CD14-positive monocyte (primary cell): Measurements from ENCODE around the gene CYP3A5. TPM values are rescaled to one million over a fixed set of nuclear protein-coding genes. Genes with fewer than 3 reads are reported as not detected.

Experiments
- DNase-seq, 3 donors: peaks; one replicate each; pipeline ENCODE4 v3.0.0-alpha.2; 2011 to 2022
- H2AFZ ChIP-seq: 2 replicates; pipeline ENCODE4 v1.6.0; 2012; ENCODE audit warnings: mild to moderate bottlenecking, low read depth, low read length, inconsistent platforms; ENCODE audit not compliant: insufficient read depth, poor library complexity, severe bottlenecking
- H3K27ac ChIP-seq, 2 donors: 1 replicate in 1 of 2; 2 replicates in 1 of 2; pipeline ENCODE4 v1.5.1; 2012 to 2013; ENCODE audit warnings: low read length in 2 of 2, control low read depth in 1 of 2, inconsistent platforms in 1 of 2, low read depth in 1 of 2, mild to moderate bottlenecking in 1 of 2
- H3K27me3 ChIP-seq, 2 donors: one replicate each; pipeline versions ENCODE4 v1.6.0 to v1.6.1; 2011 to 2013; ENCODE audit warnings: low read length in 2 of 2; ENCODE audit not compliant: control insufficient read depth in 2 of 2, insufficient read depth in 2 of 2
- H3K36me3 ChIP-seq, 2 donors: replicated peaks in 1 of 2; 1 replicate in 1 of 2; 2 replicates in 1 of 2; pipeline versions ENCODE4 v1.5.1 to v1.6.1; 2012 to 2013; ENCODE audit warnings: low read length in 2 of 2, control low read depth in 1 of 2, inconsistent platforms in 1 of 2, mild to moderate bottlenecking in 1 of 2; ENCODE audit not compliant: insufficient read depth in 2 of 2, control insufficient read depth in 1 of 2
- H3K4me1 ChIP-seq, 2 donors: 1 replicate in 1 of 2; 2 replicates in 1 of 2; pipeline versions ENCODE4 v1.5.1 to v1.6.1; 2012 to 2013; ENCODE audit warnings: low read length in 2 of 2, control low read depth in 1 of 2, inconsistent platforms in 1 of 2, mild to moderate bottlenecking in 1 of 2, moderate library complexity in 1 of 2; ENCODE audit not compliant: insufficient read depth in 2 of 2, control insufficient read depth in 1 of 2
- H3K4me2 ChIP-seq: replicated peaks from 2 replicates; pipeline ENCODE3; 2012; ENCODE audit warnings: low read length, moderate library complexity, mild to moderate bottlenecking; ENCODE audit not compliant: poor library complexity, severe bottlenecking; ENCODE audit errors: extremely low read depth
- H3K4me3 ChIP-seq, 3 experiments: fragments of 200-600 bp in 1 of 3; sonication (generic) in 1 of 3; replicated peaks in 1 of 3; 1 replicate in 2 of 3; 2 replicates in 1 of 3; pipeline ENCODE4 v1.5.1; 2011 to 2013; ENCODE audit warnings: low read length in 3 of 3, mild to moderate bottlenecking in 3 of 3, control low read depth in 2 of 3, low read depth in 2 of 3, inconsistent platforms in 1 of 3, moderate library complexity in 1 of 3
- H3K79me2 ChIP-seq: 2 replicates; pipeline ENCODE4 v1.6.0; 2012; ENCODE audit warnings: mild to moderate bottlenecking, control low read depth, inconsistent platforms, low read length, moderate library complexity; ENCODE audit not compliant: insufficient read depth
- H3K9ac ChIP-seq: 2 replicates; pipeline ENCODE4 v1.6.0; 2017; ENCODE audit warnings: low read length, mild to moderate bottlenecking; ENCODE audit not compliant: insufficient read depth, poor library complexity, severe bottlenecking
- H3K9me3 ChIP-seq, 2 donors: replicated peaks in 1 of 2; 1 replicate in 1 of 2; 2 replicates in 1 of 2; pipeline versions ENCODE4 v1.5.1 to v1.6.1; 2012 to 2013; ENCODE audit warnings: low read length in 2 of 2, control low read depth in 1 of 2; ENCODE audit not compliant: control insufficient read depth in 1 of 2, insufficient read depth in 1 of 2
- H4K20me1 ChIP-seq: 2 replicates; pipeline ENCODE4 v1.6.0; 2012; ENCODE audit warnings: mild to moderate bottlenecking, low read length, control low read depth, moderate library complexity; ENCODE audit not compliant: insufficient read depth
- H3K27ac Mint-ChIP-seq, 7 donors: one replicate each; pipeline ENCODE4 v1.8.0; 2020; ENCODE audit warnings: mild to moderate bottlenecking in 7 of 7, mixed read lengths in 7 of 7, moderate library complexity in 6 of 7, inconsistent platforms in 2 of 7
- H3K27me3 Mint-ChIP-seq, 3 donors: one replicate each; pipeline ENCODE4 v1.8.0; 2021 to 2022; ENCODE audit warnings: low read depth in 3 of 3, mild to moderate bottlenecking in 3 of 3, mixed read lengths in 3 of 3, moderate library complexity in 3 of 3, inconsistent platforms in 1 of 3
- H3K36me3 Mint-ChIP-seq, 2 donors: one replicate each; pipeline ENCODE4 v1.8.0; 2020; ENCODE audit warnings: mixed read lengths in 2 of 2, inconsistent platforms in 1 of 2, mild to moderate bottlenecking in 1 of 2
- H3K4me1 Mint-ChIP-seq: one replicate; pipeline ENCODE4 v1.8.0; 2020; ENCODE audit warnings: mild to moderate bottlenecking, mixed read lengths
- H3K4me3 Mint-ChIP-seq, 2 donors: one replicate each; pipeline ENCODE4 v1.8.0; 2020; ENCODE audit warnings: mild to moderate bottlenecking in 2 of 2, mixed read lengths in 2 of 2, moderate library complexity in 1 of 2
- H3K9me3 Mint-ChIP-seq, 7 donors: one replicate each; pipeline ENCODE4 v1.8.0; 2020 to 2022; ENCODE audit warnings: mixed read lengths in 7 of 7, mild to moderate bottlenecking in 6 of 7, moderate library complexity in 6 of 7, inconsistent platforms in 2 of 7
- WGBS: methylation state at CpG from one replicate; pipeline ENCODE4 v1.1.5; 2013; ENCODE audit warnings: missing lambda C conversion rate; ENCODE audit not compliant: insufficient coverage; 5-methylcytosine and 5-hydroxymethylcytosine counted together
- intact Hi-C, 2 donors: fragments of 100-400 bp; cut with micrococcal nuclease; formaldehyde crosslinking; loops; one replicate each; pipeline versions ENCODE4 v1.15.0 to v1.15.1; 2023
- polyA plus RNA-seq, 3 donors: library from polyadenylated mRNA; depleted of rRNA in 1 of 3; unstranded in 2 of 3; stranded (reverse) in 1 of 3; fragments of 300-500 nt in 2 of 3; fragments of >200 nt in 1 of 3; fragmentation: Illumina TruSeq in 2 of 3; gene quantifications; 1 replicate in 2 of 3; 2 replicates in 1 of 3; pipeline ENCODE4 v1.2.3, GENCODE V29; 2012 to 2021
- TF ChIP-seq, protein P1 (sequence below): fragments of 200-600 bp; IDR thresholded peaks from one replicate; pipeline ENCODE4 v1.8.0; 2022; ENCODE audit warnings: antibody characterized with exemption, mild to moderate bottlenecking

The CYP3A5 gene
- polyA plus RNA-seq, 3 donors = 0.05 TPM; not detected in 2

DNA sequence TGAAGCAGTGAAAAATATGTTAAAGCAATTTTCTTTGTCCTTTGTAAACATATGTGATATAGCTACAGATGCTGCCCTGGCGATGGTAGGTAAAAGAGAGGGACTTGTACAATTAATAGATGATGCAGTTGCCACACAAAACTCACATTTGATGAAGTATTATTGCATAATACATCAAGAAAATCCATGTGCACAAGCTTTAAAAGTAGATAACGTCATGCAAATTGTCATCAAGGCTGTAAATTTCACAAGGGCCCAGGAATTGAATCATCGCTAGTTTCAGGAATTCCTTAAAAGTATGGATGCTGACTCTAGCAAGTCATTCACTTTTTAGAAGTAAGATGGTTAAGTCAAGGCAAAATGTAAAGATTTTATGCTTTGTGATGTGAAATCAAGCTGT, 10.0 kb downstream of the CYP3A5 start:
- H3K36me3 Mint-ChIP-seq = peaks cover 6 to 9% of the 10 kb centered on the region in 2 donors
- peaks cover 0 to 4% (median 0%) of the 10 kb centered on the region in 3 donors for H3K27me3 Mint-ChIP-seq
- DNase-seq = no peak
- H3K9me3 Mint-ChIP-seq = peaks cover 0 to 2% (median 0%) of the 10 kb centered on the region in 7 donors
- H3K27ac Mint-ChIP-seq = no peak overlapping the region
- H3K4me1 ChIP-seq = peaks cover 15 to 22% of the 10 kb centered on the region in 2 donors
- H3K27ac ChIP-seq = no peak overlapping the region
- H3K4me3 ChIP-seq = no peak overlapping the region
- no peak overlapping the region for H3K9ac ChIP-seq
- no peaks in the 10 kb centered on the region for H3K27me3 ChIP-seq
- TF ChIP-seq, protein P1, sequence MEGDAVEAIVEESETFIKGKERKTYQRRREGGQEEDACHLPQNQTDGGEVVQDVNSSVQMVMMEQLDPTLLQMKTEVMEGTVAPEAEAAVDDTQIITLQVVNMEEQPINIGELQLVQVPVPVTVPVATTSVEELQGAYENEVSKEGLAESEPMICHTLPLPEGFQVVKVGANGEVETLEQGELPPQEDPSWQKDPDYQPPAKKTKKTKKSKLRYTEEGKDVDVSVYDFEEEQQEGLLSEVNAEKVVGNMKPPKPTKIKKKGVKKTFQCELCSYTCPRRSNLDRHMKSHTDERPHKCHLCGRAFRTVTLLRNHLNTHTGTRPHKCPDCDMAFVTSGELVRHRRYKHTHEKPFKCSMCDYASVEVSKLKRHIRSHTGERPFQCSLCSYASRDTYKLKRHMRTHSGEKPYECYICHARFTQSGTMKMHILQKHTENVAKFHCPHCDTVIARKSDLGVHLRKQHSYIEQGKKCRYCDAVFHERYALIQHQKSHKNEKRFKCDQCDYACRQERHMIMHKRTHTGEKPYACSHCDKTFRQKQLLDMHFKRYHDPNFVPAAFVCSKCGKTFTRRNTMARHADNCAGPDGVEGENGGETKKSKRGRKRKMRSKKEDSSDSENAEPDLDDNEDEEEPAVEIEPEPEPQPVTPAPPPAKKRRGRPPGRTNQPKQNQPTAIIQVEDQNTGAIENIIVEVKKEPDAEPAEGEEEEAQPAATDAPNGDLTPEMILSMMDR = no peak
- WGBS = 100% methylated on average over 1 of the region's 3 CpGs
- peaks cover 41% of the 10 kb centered on the region for H3K4me1 Mint-ChIP-seq
- H3K36me3 ChIP-seq = no peaks in the 10 kb centered on the region
- intact Hi-C loops = no loop called here
- H3K9me3 ChIP-seq = no peaks in the 10 kb centered on the region
- H3K4me2 ChIP-seq = no peak overlapping the region
- no peak overlapping the region for H3K4me3 Mint-ChIP-seq
- H3K79me2 ChIP-seq = no peaks in the 10 kb centered on the region
- no peak overlapping the region for H2AFZ ChIP-seq
- no peaks in the 10 kb centered on the region for H4K20me1 ChIP-seq

DNA sequence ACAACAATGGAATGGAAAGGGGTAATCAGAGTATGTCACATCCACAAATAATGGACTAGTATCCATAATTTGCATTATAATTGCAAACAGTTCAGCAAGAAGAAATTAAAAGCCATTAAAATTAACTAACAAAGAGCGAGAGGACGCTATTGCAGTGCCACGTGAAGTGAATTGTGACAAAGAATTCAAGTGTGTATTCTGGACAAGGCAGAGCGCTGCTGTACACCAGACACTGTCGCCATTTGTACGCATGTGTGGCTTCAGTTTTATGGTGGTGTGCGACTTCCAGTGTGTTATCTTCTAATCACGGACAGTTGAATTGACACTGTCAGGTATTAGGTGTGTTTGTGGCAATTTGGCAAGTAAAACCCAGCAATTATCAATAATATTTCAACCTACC, 11.3 kb downstream of the CYP3A5 start:
- H3K4me2 ChIP-seq = no peak overlapping the region
- H3K36me3 ChIP-seq = no peaks in the 10 kb centered on the region
- TF ChIP-seq, protein P1 = no peak
- H4K20me1 ChIP-seq = no peaks in the 10 kb centered on the region
- Mint-ChIP-seq H3K4me1 (peaks cover 37% of the 10 kb centered on the region), H3K4me3 (no peak overlapping the region), H3K9me3 (peaks cover 0 to 2% (median 0%) of the 10 kb centered on the region in 7 donors), H3K27me3 (peaks cover 0 to 4% (median 0%) of the 10 kb centered on the region in 3 donors), H3K27ac (no peak overlapping the region), H3K36me3 (peaks cover 9 to 11% of the 10 kb centered on the region in 2 donors)
- no peak for DNase-seq
- no peak overlapping the region for H3K9ac ChIP-seq
- no peak overlapping the region for H2AFZ ChIP-seq
- H3K27ac ChIP-seq = no peak overlapping the region
- H3K9me3 ChIP-seq = no peaks in the 10 kb centered on the region
- H3K27me3 ChIP-seq = no peaks in the 10 kb centered on the region
- H3K4me3 ChIP-seq = no peak overlapping the region
- intact Hi-C loops = no loop called here
- peaks cover 15 to 22% of the 10 kb centered on the region in 2 donors for H3K4me1 ChIP-seq
- no peaks in the 10 kb centered on the region for H3K79me2 ChIP-seq
- WGBS = 95% methylated on average over 4 of the region's 8 CpGs
